Caco-2 (cell line): ENCODE results near the gene FXYD2. TPM values are rescaled to one million over a fixed set of nuclear protein-coding genes. Genes with fewer than 3 reads are reported as not detected.

Experiments
- BruUV-seq: library from RNA; stranded (reverse); fragments of 400-500 nt; replicated peaks from 2 replicates; lab custom pipeline; 2021; lab: Mats Ljungman, UMichigan
- CTCF ChIA-PET: fragments of 300-600 bp; sonication (Branson Sonifier 250); formaldehyde crosslinking; loops from one replicate; lab custom pipeline; 2022; ENCODE audit warnings: antibody characterized with exemption; lab: Charles Lee
- POLR2A ChIA-PET: fragments of 300-600 bp; sonication (Branson Sonifier 250); formaldehyde crosslinking; loops from one replicate; lab custom pipeline; 2022; ENCODE audit warnings: antibody characterized with exemption; lab: Charles Lee
- DNase-seq, 2 experiments: peaks; one replicate each; pipeline versions ENCODE4 v3.0.0 to v3.0.0-alpha.2; 2020 to 2022
- H3K27me3 ChIP-seq: replicated peaks from 2 replicates; pipeline ENCODE4 v1.6.0; 2011; ENCODE audit warnings: low read length; ENCODE audit not compliant: control insufficient read depth, insufficient read depth
- H3K36me3 ChIP-seq: 2 replicates; pipeline ENCODE4 v1.5.1; 2011; ENCODE audit warnings: low read length; ENCODE audit not compliant: control insufficient read depth, insufficient read depth
- H3K4me1 ChIP-seq: fragments of 250-450 bp; sonication (Bioruptor Pico); 2 replicates; pipeline ENCODE4 v1.5.1; 2020; ENCODE audit warnings: mild to moderate bottlenecking
- H3K4me3 ChIP-seq: 2 replicates; pipeline ENCODE4 v1.5.1; 2011; ENCODE audit warnings: low read depth, mild to moderate bottlenecking, control low read depth, low read length
- H3K9me3 ChIP-seq: fragments of 250-450 bp; sonication (Bioruptor Pico); 2 replicates; pipeline ENCODE4 v1.5.1; 2020; ENCODE audit warnings: mild to moderate bottlenecking, moderate library complexity
- H3K27ac Mint-ChIP-seq: one replicate; pipeline ENCODE4 v1.8.0; 2022; ENCODE audit warnings: mixed read lengths; ENCODE audit not compliant: unreplicated experiment
- H3K27me3 Mint-ChIP-seq: one replicate; pipeline ENCODE4 v1.8.0; 2022; ENCODE audit warnings: mixed read lengths; ENCODE audit not compliant: insufficient read depth, unreplicated experiment
- H3K36me3 Mint-ChIP-seq: one replicate; pipeline ENCODE4 v1.8.0; 2022; ENCODE audit warnings: mild to moderate bottlenecking, mixed read lengths; ENCODE audit not compliant: insufficient read depth, unreplicated experiment
- H3K4me1 Mint-ChIP-seq: one replicate; pipeline ENCODE4 v1.8.0; 2022; ENCODE audit warnings: low read depth, mixed read lengths; ENCODE audit not compliant: unreplicated experiment
- H3K4me3 Mint-ChIP-seq: one replicate; pipeline ENCODE4 v1.8.0; 2022; ENCODE audit warnings: mild to moderate bottlenecking, moderate library complexity, mixed read lengths; ENCODE audit not compliant: unreplicated experiment
- H3K9me3 Mint-ChIP-seq: one replicate; pipeline ENCODE4 v1.8.0; 2022; ENCODE audit warnings: mixed read lengths; ENCODE audit not compliant: unreplicated experiment
- CTCF ChIP-seq, 2 experiments: fragments of 200-600 bp in 1 of 2; IDR thresholded peaks; 1 replicate in 1 of 2; 2 replicates in 1 of 2; pipeline versions ENCODE4 v1.5.1 to v1.8.0; 2011 to 2022; ENCODE audit warnings: antibody characterized with exemption in 1 of 2, control low read depth in 1 of 2, inconsistent platforms in 1 of 2, low read depth in 1 of 2, low read length in 1 of 2, mild to moderate bottlenecking in 1 of 2, moderate library complexity in 1 of 2; ENCODE audit not compliant: insufficient read depth in 1 of 2, severe bottlenecking in 1 of 2, unreplicated experiment in 1 of 2
- intact Hi-C: fragments of 100-400 bp; cut with micrococcal nuclease; formaldehyde crosslinking; loops from one replicate; pipeline ENCODE4 v1.10.0; 2022; ENCODE audit not compliant: unreplicated experiment
- total RNA-seq: library from RNA; stranded (reverse); gene quantifications from 2 replicates; pipeline ENCODE4 v1.2.3, GENCODE V29; 2022

Gene FXYD2
- total RNA-seq, 1 experiment from 2014 or later = 0.48 TPM

GRCh38 chr11:117855186-117855845 is 30.8 kb upstream of the FXYD2 start:
- Histone ChIP-seq H3K9me3 (peaks cover 5% of the 10 kb centered on the region; the same call in 1 of the 2 replicates), H3K4me1 (no peaks in the 10 kb centered on the region), H3K36me3 (no peaks in the 10 kb centered on the region), H3K27me3 (peaks cover 4% of the 10 kb centered on the region; the same call in 1 of the 2 replicates), H3K4me3 (no peak overlapping the region)
- no TSS peak for BruUV-seq
- no peak overlapping the region for H3K4me3 Mint-ChIP-seq
- H3K27me3 Mint-ChIP-seq = peaks cover 31% of the 10 kb centered on the region
- DNase-seq = peak in 1 of 2 experiments; percentile 21
- H3K9me3 Mint-ChIP-seq = peaks cover 13% of the 10 kb centered on the region
- H3K4me1 Mint-ChIP-seq = no peaks in the 10 kb centered on the region
- no peak overlapping the region for H3K27ac Mint-ChIP-seq
- POLR2A ChIA-PET = no interaction called here
- no peak for TF ChIP-seq CTCF (IDR thresholded peaks at IDR 0.05; ENCODE audit: insufficient read depth in 1 of 2, low read depth in 1 of 2, low read length in 1 of 2, severe bottlenecking in 1 of 2, unreplicated experiment in 1 of 2)
- CTCF ChIA-PET = interaction anchor here (0.6 to 1.3 kb wide), 2 partner anchors 92 to 152 kb away, joined by 4 to 5 read pairs; no protein-coding TSS in a partner anchor
- H3K36me3 Mint-ChIP-seq = no peaks in the 10 kb centered on the region
- intact Hi-C loops = no loop called here

- Mint-ChIP-seq H3K9me3 (peaks cover 13% of the 10 kb centered on the region), H3K27me3 (peaks cover 24% of the 10 kb centered on the region), H3K4me1 (no peaks in the 10 kb centered on the region), H3K4me3 (no peak overlapping the region), H3K27ac (no peak overlapping the region), H3K36me3 (no peaks in the 10 kb centered on the region)
- Histone ChIP-seq H3K36me3 (no peaks in the 10 kb centered on the region), H3K4me3 (no peak overlapping the region), H3K27me3 (peaks cover 4% of the 10 kb centered on the region; the same call in 1 of the 2 replicates), H3K4me1 (no peaks in the 10 kb centered on the region), H3K9me3 (peaks cover 5% of the 10 kb centered on the region; the same call in 1 of the 2 replicates)
- POLR2A ChIA-PET = no interaction called here
- intact Hi-C loops = no loop called here
- no peak for TF ChIP-seq CTCF (IDR thresholded peaks at IDR 0.05; ENCODE audit: insufficient read depth in 1 of 2, low read depth in 1 of 2, low read length in 1 of 2, severe bottlenecking in 1 of 2, unreplicated experiment in 1 of 2)
- CTCF ChIA-PET = interaction anchor here (1.1 to 1.5 kb wide), 2 partner anchors 77 to 95 kb away, joined by 3 read pairs; partner anchors contain the start of gene TMPRSS13
- DNase-seq = no peak
- BruUV-seq = no TSS peak
Measured at GRCh38 chr11:117852309-117852708, 27.8 kb upstream of the FXYD2 start.

- H3K36me3 Mint-ChIP-seq = no peaks in the 10 kb centered on the region
Measured at GRCh38 chr11:117851852-117852251, 27.3 kb upstream of the FXYD2 start.

More at GRCh38 chr11:117851852-117852251, 27.3 kb upstream of the FXYD2 start:
- peaks cover 13% of the 10 kb centered on the region for H3K9me3 Mint-ChIP-seq
- no TSS peak for BruUV-seq
- intact Hi-C loops = no loop called here
- Histone ChIP-seq H3K4me1 (no peaks in the 10 kb centered on the region), H3K36me3 (no peaks in the 10 kb centered on the region), H3K9me3 (peaks cover 5% of the 10 kb centered on the region; the same call in 1 of the 2 replicates), H3K27me3 (peaks cover 4% of the 10 kb centered on the region; the same call in 1 of the 2 replicates), H3K4me3 (no peak overlapping the region)
- DNase-seq = peak in 1 of 2 experiments; percentile 24
- no peak overlapping the region for H3K27ac Mint-ChIP-seq
- no peak overlapping the region for H3K4me3 Mint-ChIP-seq
- ChIA-PET POLR2A (no interaction called here), CTCF (interaction anchor here (1.1 to 1.5 kb wide), 2 partner anchors 77 to 95 kb away, joined by 3 read pairs; partner anchors contain the start of gene TMPRSS13)
- H3K4me1 Mint-ChIP-seq = no peaks in the 10 kb centered on the region
- no peak for TF ChIP-seq CTCF (IDR thresholded peaks at IDR 0.05; ENCODE audit: insufficient read depth in 1 of 2, low read depth in 1 of 2, low read length in 1 of 2, severe bottlenecking in 1 of 2, unreplicated experiment in 1 of 2)
- H3K27me3 Mint-ChIP-seq = peaks cover 20% of the 10 kb centered on the region
